ENCODE data around the gene PGPEP1. TPM values are rescaled to one million over a fixed set of nuclear protein-coding genes. Genes with fewer than 3 reads are reported as not detected.
A peak's percentile ranks its signal among the peaks of the same experiment; 100 is the strongest.

Gene PGPEP1
- total and polyA plus RNA-seq, 5 donors from 2014 or later = 6.7 to 39.4 (median 8.2) TPM

DNA sequence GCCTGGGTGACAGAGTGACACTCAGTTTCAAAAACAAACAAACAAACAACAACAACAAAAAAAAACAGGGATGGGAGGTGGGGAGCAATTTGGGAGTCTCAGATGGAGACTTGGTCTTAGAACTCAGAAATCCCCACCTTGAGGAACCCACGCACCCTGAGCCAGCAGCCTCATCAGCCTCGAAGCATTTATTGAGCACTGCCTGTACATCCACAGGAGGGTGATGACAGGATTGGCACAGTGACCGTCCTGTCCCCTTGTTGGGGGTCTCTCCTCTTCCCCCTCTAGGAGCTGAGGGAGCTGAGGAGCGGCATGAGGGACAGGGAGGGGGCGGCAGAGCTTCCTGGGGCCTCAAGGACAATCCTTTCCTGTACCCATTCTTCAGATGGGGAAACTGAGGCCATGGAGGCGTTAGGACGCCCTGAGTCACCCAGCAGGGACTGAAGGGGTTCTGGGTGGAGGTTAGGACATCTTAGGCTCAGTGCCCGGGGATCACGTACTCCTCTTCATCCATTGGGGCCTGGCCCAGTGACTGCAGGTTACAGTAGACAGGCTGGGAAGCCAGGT is 51.2 kb downstream of the PGPEP1 start:
- Histone ChIP-seq H3K27ac (ENCODE audit: insufficient read depth, low read length, poor library complexity, severe bottlenecking) (no peak overlapping the region), H3K27me3 (ENCODE audit: control insufficient read depth, insufficient read depth, low read length) (peaks cover 6% of the 10 kb centered on the region), H3K36me3 (ENCODE audit: control insufficient read depth, insufficient read depth, low read length) (no peaks in the 10 kb centered on the region), H3K4me3 (ENCODE audit: low read depth, low read length) (no peak overlapping the region), H3K9me3 (ENCODE audit: control insufficient read depth in 2 of 2, low read length in 2 of 2) (no peaks in the 10 kb centered on the region), H3K4me1 (ENCODE audit: control insufficient read depth, insufficient read depth, low read length, poor library complexity, severe bottlenecking) (peaks cover 11% of the 10 kb centered on the region)
- ATAC-seq (ENCODE audit: low read depth in 2 of 2) (no peak), DNase-seq (no peak)
- Mint-ChIP-seq H3K27me3 (peaks cover 71% of the 10 kb centered on the region), H3K9me3 (no peaks in the 10 kb centered on the region), H3K36me3 (no peaks in the 10 kb centered on the region), H3K27ac (no peak overlapping the region), H3K4me3 (no peak overlapping the region), H3K4me1 (peaks cover 0 to 14% (median 6%) of the 10 kb centered on the region in 4 donors)

DNA sequence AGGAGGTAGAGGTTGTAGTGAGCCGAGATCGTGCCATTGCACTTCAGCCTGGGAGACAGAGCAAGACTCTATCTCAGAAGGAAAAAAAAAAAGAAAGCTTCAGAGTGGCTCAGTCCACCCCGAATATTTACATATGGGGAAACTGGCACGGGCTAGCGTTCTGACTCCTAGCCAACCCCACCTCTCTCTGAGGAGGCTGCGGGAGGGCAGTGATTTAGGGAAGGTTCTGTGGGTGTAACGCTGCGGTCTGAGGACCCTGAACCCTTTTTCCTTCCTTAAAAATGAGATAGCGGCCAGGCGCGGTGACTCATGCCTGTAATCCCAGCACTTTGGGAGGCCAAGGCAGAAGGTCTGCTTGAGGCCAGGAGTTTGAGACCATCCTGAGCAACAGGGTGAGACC is 52.0 kb downstream of the PGPEP1 start:
- H3K4me3 Mint-ChIP-seq = no peak overlapping the region
- H3K27me3 Mint-ChIP-seq = peaks cover 68% of the 10 kb centered on the region
- peaks cover 16% of the 10 kb centered on the region for H3K4me1 ChIP-seq (ENCODE audit: control insufficient read depth, insufficient read depth, low read length, poor library complexity, severe bottlenecking)
- H3K4me1 Mint-ChIP-seq = peaks cover 0 to 15% (median 6%) of the 10 kb centered on the region in 4 donors
- H3K9me3 Mint-ChIP-seq = no peaks in the 10 kb centered on the region
- H3K36me3 ChIP-seq (ENCODE audit: control insufficient read depth, insufficient read depth, low read length) = no peaks in the 10 kb centered on the region
- DNase-seq (no peak), ATAC-seq (ENCODE audit: low read depth in 2 of 2) (no peak)
- no peaks in the 10 kb centered on the region for H3K36me3 Mint-ChIP-seq
- peaks cover 1% of the 10 kb centered on the region for H3K27me3 ChIP-seq (ENCODE audit: control insufficient read depth, insufficient read depth, low read length)
- H3K9me3 ChIP-seq (ENCODE audit: control insufficient read depth in 2 of 2, low read length in 2 of 2) = no peaks in the 10 kb centered on the region
- no peak overlapping the region for H3K4me3 ChIP-seq (ENCODE audit: low read depth, low read length)
- H3K27ac Mint-ChIP-seq = no peak overlapping the region
- no peak overlapping the region for H3K27ac ChIP-seq (ENCODE audit: insufficient read depth, low read length, poor library complexity, severe bottlenecking)

DNA sequence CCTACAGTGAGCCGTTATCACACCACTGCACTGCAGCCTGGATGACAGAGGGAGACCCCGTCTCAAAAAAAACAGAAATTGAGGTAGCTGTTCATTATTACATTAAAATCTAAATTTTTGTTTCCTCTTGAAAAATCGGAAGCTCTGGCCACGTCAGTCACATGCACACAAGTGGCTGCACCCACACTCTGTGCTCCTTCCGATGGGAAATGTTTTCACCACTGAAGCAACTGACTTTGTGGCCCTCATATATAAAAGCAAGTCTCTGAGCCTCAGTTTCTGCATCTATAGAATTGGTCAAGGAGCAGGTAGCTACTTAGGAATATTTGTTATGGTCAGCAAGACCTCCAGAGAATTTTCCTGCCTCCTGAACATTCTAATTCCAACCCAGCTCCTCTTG is 52.5 kb downstream of the PGPEP1 start:
- H3K4me3 ChIP-seq (ENCODE audit: low read depth, low read length) = no peak overlapping the region
- H3K36me3 Mint-ChIP-seq = no peaks in the 10 kb centered on the region

GRCh38 chr19:18393836-18394235 is 53.4 kb downstream of the PGPEP1 start:
- Mint-ChIP-seq H3K27me3 (peaks cover 68% of the 10 kb centered on the region), H3K4me1 (peaks cover 0 to 10% (median 2%) of the 10 kb centered on the region in 4 donors), H3K36me3 (no peaks in the 10 kb centered on the region), H3K27ac (no peak overlapping the region), H3K4me3 (no peak overlapping the region), H3K9me3 (no peaks in the 10 kb centered on the region)
- no peak overlapping the region for H3K27ac ChIP-seq (ENCODE audit: insufficient read depth, low read length, poor library complexity, severe bottlenecking)
- no peaks in the 10 kb centered on the region for H3K9me3 ChIP-seq (ENCODE audit: control insufficient read depth in 2 of 2, low read length in 2 of 2)
- ATAC-seq (ENCODE audit: low read depth in 2 of 2) = no peak
- no peak for DNase-seq
- no peaks in the 10 kb centered on the region for H3K36me3 ChIP-seq (ENCODE audit: control insufficient read depth, insufficient read depth, low read length)
- H3K4me3 ChIP-seq (ENCODE audit: low read depth, low read length) = no peak overlapping the region
- peaks cover 8% of the 10 kb centered on the region for H3K4me1 ChIP-seq (ENCODE audit: control insufficient read depth, insufficient read depth, low read length, poor library complexity, severe bottlenecking)
- H3K27me3 ChIP-seq (ENCODE audit: control insufficient read depth, insufficient read depth, low read length) = peaks cover 4% of the 10 kb centered on the region

More for the DNA sequence above, 52.5 kb downstream of the PGPEP1 start:
- Histone ChIP-seq H3K9me3 (ENCODE audit: control insufficient read depth in 2 of 2, low read length in 2 of 2) (no peaks in the 10 kb centered on the region), H3K4me1 (ENCODE audit: control insufficient read depth, insufficient read depth, low read length, poor library complexity, severe bottlenecking) (peaks cover 17% of the 10 kb centered on the region), H3K27ac (ENCODE audit: insufficient read depth, low read length, poor library complexity, severe bottlenecking) (no peak overlapping the region), H3K36me3 (ENCODE audit: control insufficient read depth, insufficient read depth, low read length) (no peaks in the 10 kb centered on the region), H3K27me3 (ENCODE audit: control insufficient read depth, insufficient read depth, low read length) (peaks cover 3% of the 10 kb centered on the region)
- Mint-ChIP-seq H3K27me3 (peaks cover 68% of the 10 kb centered on the region), H3K27ac (no peak overlapping the region), H3K4me3 (no peak overlapping the region), H3K4me1 (peaks cover 0 to 15% (median 2%) of the 10 kb centered on the region in 4 donors), H3K9me3 (no peaks in the 10 kb centered on the region)
- DNase-seq (no peak), ATAC-seq (ENCODE audit: low read depth in 2 of 2) (no peak)

DNA sequence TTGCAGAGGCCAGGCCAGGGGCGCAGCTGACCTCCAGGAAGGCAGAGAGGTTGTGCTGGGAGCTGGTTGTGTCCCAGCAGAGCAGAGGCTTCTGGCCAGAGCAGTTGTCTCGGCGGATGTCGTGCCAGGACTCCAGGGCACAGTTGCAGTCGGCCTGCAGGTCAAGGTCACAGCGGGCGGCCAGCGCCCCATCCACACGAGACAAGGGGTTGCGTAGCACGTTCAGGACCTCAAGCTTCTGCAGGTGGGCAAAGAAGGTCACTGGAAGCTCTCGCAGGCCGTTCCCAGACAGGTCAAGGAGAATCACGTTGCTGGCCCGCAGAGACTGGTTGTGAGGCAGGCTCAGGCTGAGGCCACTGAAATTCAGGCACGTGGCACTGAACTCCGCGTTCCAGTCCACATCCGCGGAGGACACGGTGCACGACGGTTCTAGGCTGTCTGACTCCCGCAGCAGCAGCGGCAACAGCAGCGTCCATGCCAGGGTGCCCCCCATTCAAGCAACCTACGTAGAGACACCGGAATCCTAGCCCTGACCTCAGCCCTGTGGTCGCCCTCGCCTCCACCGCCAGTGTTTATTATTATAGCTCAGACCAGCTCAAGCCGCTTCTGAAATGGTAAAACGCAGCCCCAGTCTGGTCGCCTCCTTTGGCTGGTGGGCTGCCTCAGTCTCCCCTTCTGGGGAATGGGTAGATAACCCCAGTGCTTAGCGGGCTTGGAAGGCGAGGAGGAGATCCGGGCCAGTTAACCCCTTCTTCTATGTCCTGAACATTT is 56.3 kb downstream of the PGPEP1 start:
- Mint-ChIP-seq H3K27ac (no peak overlapping the region), H3K4me1 (peaks cover 0 to 7% (median 3%) of the 10 kb centered on the region in 4 donors)
- H3K4me3 ChIP-seq (ENCODE audit: low read depth, low read length) = no peak overlapping the region

GRCh38 chr19:18397242-18398202 is 57.1 kb downstream of the PGPEP1 start, which contains the start of gene LRRC25:
TSS of gene LRRC25 (minus strand) at chr19:18397622. CDS start at chr19:18396963, 659 bp downstream.
- Mint-ChIP-seq H3K9me3 (no peaks in the 10 kb centered on the region), H3K27me3 (peaks cover 48% of the 10 kb centered on the region), H3K4me3 (no peak within 1 kb of the TSS), H3K4me1 (peaks cover 0 to 9% (median 4%) of the 10 kb centered on the region in 4 donors), H3K36me3 (no peaks in the 10 kb centered on the region), H3K27ac (peak within 1 kb of the TSS in 1 of 3 donors; percentile 12)
- Histone ChIP-seq H3K4me3 (ENCODE audit: low read depth, low read length) (no peak within 1 kb of the TSS), H3K36me3 (ENCODE audit: control insufficient read depth, insufficient read depth, low read length) (no peaks in the 10 kb centered on the region), H3K9me3 (ENCODE audit: control insufficient read depth in 2 of 2, low read length in 2 of 2) (no peaks in the 10 kb centered on the region), H3K27me3 (ENCODE audit: control insufficient read depth, insufficient read depth, low read length) (peaks cover 4% of the 10 kb centered on the region), H3K27ac (ENCODE audit: insufficient read depth, low read length, poor library complexity, severe bottlenecking) (no peak within 1 kb of the TSS), H3K4me1 (ENCODE audit: control insufficient read depth, insufficient read depth, low read length, poor library complexity, severe bottlenecking) (peaks cover 8% of the 10 kb centered on the region)
- DNase-seq (peak in 1 of 3 donors; percentile 38), ATAC-seq (ENCODE audit: low read depth in 2 of 2) (peak; percentile 61 to 69)

More for the DNA sequence above, 56.3 kb downstream of the PGPEP1 start:
- no peak overlapping the region for H3K27ac ChIP-seq (ENCODE audit: insufficient read depth, low read length, poor library complexity, severe bottlenecking)
- H3K27me3 ChIP-seq (ENCODE audit: control insufficient read depth, insufficient read depth, low read length) = peaks cover 4% of the 10 kb centered on the region
- ATAC-seq (ENCODE audit: low read depth in 2 of 2) = no peak
- no peaks in the 10 kb centered on the region for H3K9me3 ChIP-seq (ENCODE audit: control insufficient read depth in 2 of 2, low read length in 2 of 2)
- no peaks in the 10 kb centered on the region for H3K36me3 ChIP-seq (ENCODE audit: control insufficient read depth, insufficient read depth, low read length)
- Mint-ChIP-seq H3K27me3 (peaks cover 50% of the 10 kb centered on the region), H3K4me3 (no peak overlapping the region), H3K9me3 (no peaks in the 10 kb centered on the region), H3K36me3 (no peaks in the 10 kb centered on the region)
- H3K4me1 ChIP-seq (ENCODE audit: control insufficient read depth, insufficient read depth, low read length, poor library complexity, severe bottlenecking) = peaks cover 8% of the 10 kb centered on the region
- no peak for DNase-seq

- no peaks in the 10 kb centered on the region for H3K36me3 ChIP-seq (ENCODE audit: control insufficient read depth, insufficient read depth, low read length)
- Mint-ChIP-seq H3K9me3 (no peaks in the 10 kb centered on the region), H3K4me1 (peaks cover 0 to 7% (median 3%) of the 10 kb centered on the region in 4 donors), H3K36me3 (no peaks in the 10 kb centered on the region), H3K27me3 (peaks cover 44% of the 10 kb centered on the region), H3K27ac (no peak overlapping the region), H3K4me3 (no peak overlapping the region)
- no peak overlapping the region for H3K4me3 ChIP-seq (ENCODE audit: low read depth, low read length)
- H3K4me1 ChIP-seq (ENCODE audit: control insufficient read depth, insufficient read depth, low read length, poor library complexity, severe bottlenecking) = peaks cover 8% of the 10 kb centered on the region
- no peak overlapping the region for H3K27ac ChIP-seq (ENCODE audit: insufficient read depth, low read length, poor library complexity, severe bottlenecking)
- DNase-seq (no peak), ATAC-seq (ENCODE audit: low read depth in 2 of 2) (no peak)
- peaks cover 4% of the 10 kb centered on the region for H3K27me3 ChIP-seq (ENCODE audit: control insufficient read depth, insufficient read depth, low read length)
- H3K9me3 ChIP-seq (ENCODE audit: control insufficient read depth in 2 of 2, low read length in 2 of 2) = no peaks in the 10 kb centered on the region
Observed at GRCh38 chr19:18399008-18399407, 58.6 kb downstream of the PGPEP1 start.

All from CD4-positive, CD25-positive, alpha-beta regulatory T cell (primary cell).